Heart right ventricle (tissue), 16 donors: ENCODE measurements around the gene CA10. TPM values are rescaled to one million over a fixed set of nuclear protein-coding genes. Genes with fewer than 3 reads are reported as not detected.

Source experiments
- ATAC-seq, 8 donors: fragments of 200-7000 bp; cut with Tn5 transposase; one replicate each; pipeline ENCODE4 v1.9.1; 2020; ENCODE audit warnings: mild to moderate bottlenecking in 8 of 8, moderate library complexity in 8 of 8, moderate number of reproducible peaks in 1 of 8
- DNase-seq, 2 donors: peaks; one replicate each; pipeline ENCODE4 v3.0.0-alpha.2; 2020
- H3K27ac ChIP-seq, 10 donors: fragments of 200-600 bp; sonication (generic) in 2 of 10; one replicate each; pipeline versions ENCODE4 v1.5.0 to v1.8.0; 2020 to 2022; ENCODE audit warnings: mild to moderate bottlenecking in 3 of 10
- H3K27me3 ChIP-seq, 7 donors: fragments of 200-600 bp; one replicate each; pipeline ENCODE4 v1.8.0; 2021 to 2022; ENCODE audit warnings: mild to moderate bottlenecking in 2 of 7
- H3K36me3 ChIP-seq, 9 donors: fragments of 200-600 bp; sonication (generic) in 1 of 9; one replicate each; pipeline versions ENCODE4 v1.5.0 to v1.8.0; 2020 to 2022; ENCODE audit warnings: mild to moderate bottlenecking in 2 of 9
- H3K4me1 ChIP-seq, 9 donors: fragments of 200-600 bp; sonication (generic) in 1 of 9; one replicate each; pipeline versions ENCODE4 v1.5.0 to v1.8.0; 2020 to 2022; ENCODE audit warnings: mild to moderate bottlenecking in 4 of 9
- H3K4me3 ChIP-seq, 10 donors: fragments of 200-600 bp; sonication (generic) in 2 of 10; one replicate each; pipeline versions ENCODE4 v1.5.0 to v1.8.0; 2020 to 2022; ENCODE audit warnings: mild to moderate bottlenecking in 7 of 10, moderate library complexity in 2 of 10
- H3K9me3 ChIP-seq, 11 donors: fragments of 200-600 bp in 10 of 11; sonication (generic) in 2 of 11; one replicate each; pipeline versions ENCODE4 v1.5.0 to v1.8.0; 2013 to 2022; ENCODE audit warnings: mild to moderate bottlenecking in 2 of 11, control low read depth in 1 of 11, moderate library complexity in 1 of 11
- CTCF ChIP-seq, 9 donors: fragments of 200-600 bp; sonication (generic) in 2 of 9; IDR thresholded peaks; one replicate each; pipeline versions ENCODE4 v1.5.0 to v1.8.0; 2021 to 2022; ENCODE audit warnings: antibody characterized with exemption in 9 of 9, mild to moderate bottlenecking in 5 of 9, moderate library complexity in 1 of 9
- whole genome bisulfite sequencing, 2 donors: extraction: QIAGEN DNeasy Blood & Tissue Kit; methylation state at CpG; one replicate each; pipeline ENCODE4 v1.1.7; 2013; ENCODE audit warnings: inconsistent platforms in 1 of 2; 5-methylcytosine and 5-hydroxymethylcytosine counted together
- intact Hi-C, 10 donors: fragments of 100-400 bp; cut with DNase I; formaldehyde crosslinking; loops; one replicate each; pipeline versions ENCODE4 v1.11.1 to v1.14.2; 2022
- polyA plus RNA-seq, 2 donors: library from polyadenylated mRNA; stranded (reverse); fragments of 200-250 nt; gene quantifications; one replicate each; pipeline ENCODE4 v1.2.3, GENCODE V29; 2013
- total RNA-seq, 10 donors: library from RNA; stranded (reverse); fragmentation: NEBNext Ultra II Directional in 3 of 10; extraction: Animal tissue kit (Norgen Biotek cat#: 25700) in 3 of 10; gene quantifications; one replicate each; pipeline versions ENCODE4 v1.2.1 to v1.2.4, GENCODE V29; 2021 to 2023
- donor health status: Arrhythmogenic right ventricular cardiomyopathy.
- donor health status: ischemic (EF 13 %, LVEDD 7.1; RV severe dilation, severe dysfunction).
- donor health status: healthy with polysubstance abuse.
- donor health status: DM: no; HTN: yes; CAD: no.
- donor health status: DM: no; HTN: no; CAD: no.
- donor health status: ischemic (EF 25% LVEDD 6.9; RV normal size, moderate dysfunction).
- donor health status: ischemic (EF 25% LVEDD 5.7; RV mildly dilated, moderate dysfunction).
- donor health status: healthy.
- donor health status: DM: yes; HTN: yes; CAD: no.
- donor health status: Ischemic cardiomyopathy.
- donor health status: ischemic (EF 35%, LVEDD 5.7; RV mildly dilated, moderate dysfunction).
- donor health status: nonischemic (EF 11% LVEDD 7.7; RV severe dilation, severe dysfunction).
- donor health status: DM: yes; HTN: yes; CAD: no.
- donor health status: PGD.
- donor health status: ischemic (EF 29% LVEDD 5.4; RV normal size, mild dysfunction).
- donor health status: nonischemic (EF 23%, LVEDD 6.1; RV moderate dilation, normal function).

CA10 gene
- total and polyA plus RNA-seq, 12 donors, result not detected

GRCh38 chr17:51722994-51723393 is 435.5 kb downstream of the CA10 start:
- no peak for TF ChIP-seq CTCF (IDR thresholded peaks at IDR 0.05)
- 98 to 100% methylated on average over 1 of the region's 1 CpG for WGBS, 2 donors
- no peak for ATAC-seq
- Histone ChIP-seq H3K4me3 (no peak overlapping the region), H3K4me1 (no peaks in the 10 kb centered on the region), H3K9me3 (peaks cover 0 to 6% (median 0%) of the 10 kb centered on the region in 11 donors), H3K27ac (no peak overlapping the region), H3K36me3 (no peaks in the 10 kb centered on the region), H3K27me3 (peaks cover 0 to 3% (median 0%) of the 10 kb centered on the region in 7 donors)
- intact Hi-C loops, result no loop called here
- no peak for DNase-seq

- Histone ChIP-seq H3K9me3 (peaks cover 0 to 6% (median 0%) of the 10 kb centered on the region in 11 donors), H3K4me3 (no peak overlapping the region), H3K27ac (no peak overlapping the region), H3K36me3 (no peaks in the 10 kb centered on the region), H3K4me1 (no peaks in the 10 kb centered on the region), H3K27me3 (peaks cover 0 to 3% (median 0%) of the 10 kb centered on the region in 7 donors)
- ATAC-seq, result no peak
- intact Hi-C loops, result no loop called here
- 92 to 93% methylated on average over 5 of the region's 5 CpGs for WGBS, 2 donors
- TF ChIP-seq CTCF (IDR thresholded peaks at IDR 0.05), result no peak
- DNase-seq, result no peak
Observed at GRCh38 chr17:51721730-51722129, 436.8 kb downstream of the CA10 start.

GRCh38 chr17:51720439-51720838 is 438.1 kb downstream of the CA10 start:
- Histone ChIP-seq H3K4me3 (no peak overlapping the region), H3K9me3 (peaks cover 0 to 6% (median 0%) of the 10 kb centered on the region in 11 donors), H3K27ac (no peak overlapping the region), H3K36me3 (no peaks in the 10 kb centered on the region), H3K27me3 (peaks cover 0 to 3% (median 0%) of the 10 kb centered on the region in 7 donors), H3K4me1 (no peaks in the 10 kb centered on the region)
- no peak for TF ChIP-seq CTCF (IDR thresholded peaks at IDR 0.05)
- DNase-seq (no peak), ATAC-seq (no peak)
- intact Hi-C loops, result no loop called here

GRCh38 chr17:51718983-51719382 is 439.5 kb downstream of the CA10 start:
- ATAC-seq (no peak), DNase-seq (no peak)
- Histone ChIP-seq H3K27me3 (peaks cover 0 to 3% (median 0%) of the 10 kb centered on the region in 7 donors), H3K9me3 (peaks cover 0 to 6% (median 0%) of the 10 kb centered on the region in 11 donors), H3K4me1 (no peaks in the 10 kb centered on the region), H3K4me3 (no peak overlapping the region), H3K36me3 (no peaks in the 10 kb centered on the region), H3K27ac (no peak overlapping the region)
- intact Hi-C loops, result no loop called here
- WGBS, 2 donors, result 67 to 69% methylated on average over 3 of the region's 3 CpGs
- TF ChIP-seq CTCF (IDR thresholded peaks at IDR 0.05), result no peak
